HG03159 (cell line): ENCODE results near the gene RIT1.

Experiments used
- ATAC-seq: cut with Tn5 transposase; IDR thresholded peaks from one replicate; pipeline ENCODE4 v1.9.1; 2021; ENCODE audit warnings: mild to moderate bottlenecking, moderate library complexity; ENCODE audit not compliant: unreplicated experiment

Gene RIT1, protein sequence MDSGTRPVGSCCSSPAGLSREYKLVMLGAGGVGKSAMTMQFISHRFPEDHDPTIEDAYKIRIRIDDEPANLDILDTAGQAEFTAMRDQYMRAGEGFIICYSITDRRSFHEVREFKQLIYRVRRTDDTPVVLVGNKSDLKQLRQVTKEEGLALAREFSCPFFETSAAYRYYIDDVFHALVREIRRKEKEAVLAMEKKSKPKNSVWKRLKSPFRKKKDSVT

DNA sequence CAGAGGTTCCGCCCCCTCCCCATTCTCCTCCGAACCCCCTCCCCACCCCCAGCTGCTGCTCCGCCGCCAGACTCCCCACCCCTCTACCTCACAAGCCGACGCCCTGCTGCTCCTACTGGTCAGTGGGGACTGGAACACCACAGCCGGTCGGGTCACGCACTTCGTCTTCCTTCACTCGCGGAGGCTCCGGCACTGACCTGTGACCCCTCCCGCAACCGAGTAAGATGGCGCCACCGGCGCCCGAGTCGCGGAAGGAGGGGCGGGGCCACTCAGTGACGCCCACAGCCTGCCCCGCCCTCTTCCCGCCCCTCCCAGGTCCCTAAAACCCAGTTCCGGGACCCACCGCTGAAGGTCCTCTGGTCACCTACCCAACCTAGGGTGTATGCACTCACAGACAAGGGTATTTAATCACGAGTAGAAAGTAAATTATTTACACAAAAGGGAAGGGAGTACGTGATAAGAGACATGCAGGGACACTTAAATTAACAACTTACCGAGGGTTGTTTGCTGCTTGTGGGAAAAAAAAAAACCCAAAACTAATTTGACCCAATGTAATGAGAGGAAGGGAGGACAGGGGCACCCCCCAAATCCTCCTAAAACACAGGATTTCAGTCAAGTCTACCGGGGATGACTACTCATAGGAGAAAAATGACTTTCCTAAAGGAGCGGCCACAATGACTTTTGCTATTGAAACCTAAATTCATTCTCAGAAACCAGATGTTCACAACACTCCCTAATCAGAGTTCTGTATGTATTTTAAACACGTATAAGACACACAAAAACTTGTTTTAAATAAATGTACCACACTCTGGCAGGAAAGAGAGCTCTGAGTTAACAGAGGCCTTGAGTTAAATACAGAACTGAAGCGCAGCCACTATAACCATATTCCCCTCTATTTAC, at the start of gene RIT1:
Gene RIT1 (minus strand): TSS at position 194 of the 900 bp plus-strand sequence. CDS start 588 bp downstream, outside the sequence.
- peak; percentile 82 for ATAC-seq

DNA sequence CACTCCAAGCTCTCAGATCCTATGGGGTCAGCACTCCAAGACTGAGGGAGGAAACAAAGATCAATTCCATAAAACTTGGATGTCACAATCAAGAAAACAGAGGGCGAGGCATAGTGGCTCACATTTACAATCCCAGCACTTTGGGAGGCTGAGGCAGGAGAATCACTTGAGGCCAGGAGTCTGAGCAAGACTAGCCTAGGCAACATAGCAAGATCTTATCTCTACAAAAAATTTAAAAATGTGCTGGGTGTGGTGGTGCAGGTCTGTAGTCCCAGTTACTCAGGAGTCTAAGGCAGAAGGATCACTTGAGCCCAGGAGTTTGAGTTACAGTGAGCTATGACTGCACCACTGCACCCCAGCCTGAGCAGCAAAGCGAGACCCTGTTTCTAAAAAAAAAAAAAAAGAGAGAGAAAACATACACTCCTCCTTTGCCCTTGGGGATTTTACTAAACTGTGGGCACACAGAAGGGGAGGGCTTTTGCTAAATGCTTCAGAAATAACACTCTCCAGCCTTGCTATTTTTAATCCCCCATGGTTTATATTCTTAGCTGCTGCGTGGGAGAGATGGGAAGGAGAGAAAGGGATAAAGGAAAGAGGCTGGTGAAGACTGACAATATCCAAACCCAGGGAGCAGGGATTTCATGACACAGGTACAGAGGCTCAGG, 49.1 kb upstream of the RIT1 start:
- ATAC-seq, result no peak

DNA sequence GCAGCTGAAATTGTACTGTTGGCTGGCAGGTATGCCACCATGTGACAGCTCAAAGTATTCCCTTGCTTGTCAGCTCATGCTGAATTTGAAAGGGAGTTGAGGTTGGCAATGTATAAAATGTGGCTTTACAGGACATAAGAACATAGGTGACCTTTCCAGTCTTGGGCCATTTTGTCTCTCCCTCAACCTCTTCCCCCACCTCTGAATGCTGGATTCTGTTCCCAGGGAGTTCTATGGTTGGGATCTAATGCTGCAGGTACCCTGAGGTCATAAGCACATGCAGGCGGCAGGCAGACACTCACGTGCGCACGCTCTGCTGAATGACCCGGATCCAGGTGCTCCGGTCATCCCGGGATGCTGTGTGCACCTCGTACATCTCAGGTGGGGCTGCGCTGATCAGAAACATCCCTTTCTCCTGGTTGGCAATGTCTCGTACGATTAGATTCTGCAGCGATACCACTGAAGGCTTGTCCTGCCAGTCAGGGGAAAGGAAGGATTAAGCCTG, 46.3 kb upstream of the RIT1 start:
- ATAC-seq, result no peak

DNA sequence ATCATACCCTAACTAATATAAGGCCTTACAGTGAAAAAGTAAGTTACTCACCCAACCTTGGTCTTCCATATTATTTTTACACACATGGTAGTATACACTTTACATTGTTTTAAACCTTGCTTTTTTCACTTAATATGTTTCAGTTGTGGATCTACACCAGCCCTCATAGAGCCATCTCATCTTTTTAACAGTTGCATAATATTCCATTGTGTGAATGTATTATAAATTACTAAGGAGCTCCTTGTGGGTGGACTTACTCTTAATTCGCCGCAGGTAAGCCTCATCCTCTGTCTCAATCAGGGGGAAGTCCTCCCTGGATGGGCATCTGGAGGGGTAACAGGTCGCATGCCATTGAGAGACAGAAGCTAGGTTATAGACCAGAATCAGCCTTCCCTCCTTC, 43.5 kb upstream of the RIT1 start:
- ATAC-seq, result no peak

DNA sequence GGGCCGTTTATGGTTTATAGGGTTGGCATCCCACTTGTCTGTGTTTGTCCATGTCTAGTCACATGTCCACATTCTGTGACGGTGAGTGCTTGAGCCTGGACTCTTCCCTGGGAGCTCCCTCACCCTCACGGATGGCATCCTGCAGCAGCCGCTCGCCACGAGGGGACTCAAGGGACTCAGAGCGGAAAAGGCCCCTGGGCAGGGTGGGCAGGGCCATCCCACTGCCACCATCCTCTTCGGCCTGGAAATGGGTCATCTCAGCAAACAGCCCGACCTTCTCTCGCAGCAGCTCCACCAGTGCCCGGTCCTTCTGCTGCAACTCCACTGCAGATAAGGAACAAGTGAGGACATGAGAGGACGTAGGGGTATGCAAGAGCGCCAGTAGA, 41.3 kb upstream of the RIT1 start:
- ATAC-seq, result no peak

DNA sequence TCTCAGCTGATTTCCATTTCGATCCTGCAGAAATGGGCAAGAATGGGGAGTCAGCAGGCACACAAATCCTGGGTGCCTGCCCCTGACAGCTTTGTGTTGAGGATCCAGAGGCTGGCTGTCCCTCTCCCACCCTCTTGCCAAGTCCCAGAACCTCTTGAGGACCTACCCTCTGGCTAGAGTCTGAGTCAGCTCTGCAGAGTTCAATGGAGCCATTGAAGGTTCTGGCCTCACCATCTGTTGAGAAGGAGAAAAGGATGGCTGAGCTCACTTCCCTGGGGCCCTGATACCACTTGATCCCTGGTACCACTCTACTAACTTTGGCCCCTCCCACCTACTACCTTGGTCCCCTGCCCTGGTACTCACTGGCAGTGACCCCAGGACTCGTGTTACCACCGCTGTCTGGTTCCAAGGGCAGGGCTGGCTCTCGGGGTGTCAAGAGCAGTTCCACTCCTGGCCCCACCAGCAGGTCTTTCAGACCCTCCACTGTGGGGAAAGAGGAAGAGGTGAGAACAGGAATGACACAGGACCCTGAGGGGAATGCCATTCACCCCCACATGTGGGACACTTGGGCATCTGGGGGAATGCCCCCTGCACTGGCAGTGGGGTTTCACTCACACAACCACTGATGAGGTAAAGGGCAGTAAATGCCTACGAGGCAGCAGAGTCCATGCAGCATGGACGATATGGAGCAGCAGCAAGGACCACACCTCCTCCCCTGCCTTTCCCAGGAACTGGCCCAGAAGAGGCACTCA, 40.8 kb upstream of the RIT1 start:
- ATAC-seq, result no peak

DNA sequence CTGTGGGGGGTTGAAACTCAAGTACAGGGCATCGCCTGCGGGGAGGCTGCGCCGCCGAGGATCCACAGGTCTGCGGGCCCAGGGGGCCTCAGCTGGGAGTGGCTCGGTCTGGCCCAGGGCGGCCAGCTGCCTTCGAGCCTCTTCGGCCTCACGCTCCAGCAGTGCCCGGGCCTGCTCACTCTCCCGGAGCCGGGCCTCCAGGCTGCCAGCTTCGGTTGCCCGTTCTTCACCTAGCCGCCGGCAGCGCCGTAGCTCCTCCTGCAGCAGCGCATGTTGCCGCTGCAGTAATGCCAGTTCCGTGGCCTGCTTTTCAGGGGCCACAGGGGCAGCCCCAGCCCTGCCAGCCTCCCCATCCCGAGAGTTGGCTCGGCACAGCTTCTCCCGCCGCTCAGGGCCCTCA, 39.7 kb upstream of the RIT1 start:
- ATAC-seq, result no peak

DNA sequence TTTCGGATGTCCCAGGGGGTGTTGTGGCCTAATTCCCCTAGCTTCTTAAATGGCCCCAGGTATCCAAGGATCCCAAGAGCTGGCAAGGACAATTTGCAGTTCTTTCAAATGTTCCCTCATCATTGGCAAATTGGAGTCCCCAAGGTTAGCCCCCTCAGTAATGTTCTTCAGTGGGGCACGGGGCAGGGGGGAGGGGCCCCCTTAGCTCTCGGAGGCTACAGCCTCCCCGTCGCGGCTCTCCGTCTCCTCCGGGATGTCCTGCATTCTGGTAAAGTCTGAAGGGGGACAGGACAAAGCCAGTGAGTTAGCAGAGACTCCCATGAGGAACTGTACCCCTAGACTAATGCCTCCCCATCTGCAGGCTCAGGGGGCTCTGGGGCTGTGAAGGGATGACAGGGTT, 36.6 kb upstream of the RIT1 start:
- ATAC-seq, result no peak

DNA sequence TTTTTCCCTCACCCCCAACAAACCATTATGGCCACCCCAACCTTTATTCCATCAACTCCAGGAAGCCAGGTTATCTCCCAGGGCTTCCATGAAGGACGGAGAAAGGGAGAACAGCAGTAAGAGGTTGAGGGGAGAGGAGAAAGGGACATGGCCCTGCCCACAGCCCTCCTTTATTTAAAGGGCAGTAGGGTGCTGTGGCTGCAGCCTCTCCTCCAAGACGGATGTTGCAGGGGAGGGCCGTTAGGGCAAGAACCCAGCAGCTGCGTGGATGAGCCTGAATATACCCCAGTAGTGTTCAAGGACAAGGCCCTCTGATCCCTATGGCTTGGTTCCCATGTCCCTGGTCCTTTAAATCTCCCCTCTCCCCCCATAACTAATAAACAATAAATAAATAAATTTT, 36.1 kb upstream of the RIT1 start:
- no peak for ATAC-seq

DNA sequence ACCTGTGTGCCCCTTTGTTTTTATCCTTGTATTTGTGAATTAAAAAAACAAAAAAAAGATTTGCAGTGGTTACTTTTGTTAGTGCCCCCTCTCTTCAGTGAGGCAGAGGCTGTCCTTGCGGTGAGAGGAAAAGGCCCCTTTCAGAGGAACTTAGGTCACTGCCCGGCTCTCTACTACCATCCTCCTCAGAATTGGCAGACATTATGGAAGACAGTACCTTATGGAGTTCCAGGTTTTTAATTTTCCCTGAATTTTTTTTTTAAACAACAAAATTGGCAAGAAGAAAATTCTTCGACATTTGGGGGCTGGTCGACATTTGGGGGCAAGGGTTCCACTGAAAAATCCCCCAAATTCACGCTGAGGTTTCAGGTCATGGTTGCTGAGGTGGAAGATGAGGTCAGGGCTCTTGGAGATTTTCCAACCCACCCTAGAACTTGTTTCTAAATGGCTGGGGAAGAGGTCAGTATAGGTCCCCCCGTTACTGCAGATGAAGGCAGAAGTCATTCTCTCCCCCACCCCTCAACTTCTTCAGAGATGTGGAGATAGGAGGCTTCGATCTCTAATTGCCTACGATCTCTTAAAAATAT, 35.6 kb upstream of the RIT1 start:
- no peak for ATAC-seq

DNA sequence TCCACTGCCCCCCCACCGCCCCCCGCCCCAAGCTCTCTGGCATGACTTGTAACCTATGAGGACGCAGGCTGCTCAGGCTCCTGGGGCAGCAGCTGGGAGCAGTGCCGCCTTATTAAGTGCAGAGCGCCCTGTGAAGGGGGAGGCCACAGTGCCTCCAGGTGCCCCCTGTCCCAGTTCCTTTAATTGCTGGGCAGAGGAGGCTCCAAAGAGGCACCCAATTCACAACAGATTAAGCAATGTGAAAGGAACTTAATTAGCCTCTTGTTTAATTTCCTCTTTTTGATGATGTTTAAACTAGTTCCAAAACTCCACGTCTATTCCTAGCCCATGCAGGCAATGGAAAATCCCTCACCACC, 33.3 kb upstream of the RIT1 start:
- ATAC-seq, result no peak

DNA sequence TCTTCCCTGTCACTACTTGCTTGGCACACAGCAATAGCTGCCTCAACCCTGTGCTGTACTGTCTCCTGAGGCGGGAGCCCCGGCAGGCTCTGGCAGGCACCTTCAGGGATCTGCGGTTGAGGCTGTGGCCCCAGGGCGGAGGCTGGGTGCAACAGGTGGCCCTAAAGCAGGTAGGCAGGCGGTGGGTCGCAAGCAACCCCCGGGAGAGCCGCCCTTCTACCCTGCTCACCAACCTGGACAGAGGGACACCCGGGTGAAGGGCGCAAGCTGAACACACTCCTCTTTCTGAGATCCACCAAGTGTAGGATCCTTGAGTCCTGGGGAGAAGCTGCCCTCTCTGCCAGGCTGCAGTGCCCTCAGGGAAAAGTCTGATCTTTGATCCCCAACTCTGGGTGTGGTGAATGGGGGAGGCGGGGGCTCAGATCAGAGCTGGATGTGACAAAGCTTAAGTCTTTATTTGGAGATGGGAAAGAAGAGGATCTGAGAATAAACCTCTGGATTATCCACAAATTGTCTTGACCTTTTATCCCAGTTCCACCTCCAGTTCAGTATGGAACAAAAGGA, 31.5 kb upstream of the RIT1 start:
- ATAC-seq, result no peak

DNA sequence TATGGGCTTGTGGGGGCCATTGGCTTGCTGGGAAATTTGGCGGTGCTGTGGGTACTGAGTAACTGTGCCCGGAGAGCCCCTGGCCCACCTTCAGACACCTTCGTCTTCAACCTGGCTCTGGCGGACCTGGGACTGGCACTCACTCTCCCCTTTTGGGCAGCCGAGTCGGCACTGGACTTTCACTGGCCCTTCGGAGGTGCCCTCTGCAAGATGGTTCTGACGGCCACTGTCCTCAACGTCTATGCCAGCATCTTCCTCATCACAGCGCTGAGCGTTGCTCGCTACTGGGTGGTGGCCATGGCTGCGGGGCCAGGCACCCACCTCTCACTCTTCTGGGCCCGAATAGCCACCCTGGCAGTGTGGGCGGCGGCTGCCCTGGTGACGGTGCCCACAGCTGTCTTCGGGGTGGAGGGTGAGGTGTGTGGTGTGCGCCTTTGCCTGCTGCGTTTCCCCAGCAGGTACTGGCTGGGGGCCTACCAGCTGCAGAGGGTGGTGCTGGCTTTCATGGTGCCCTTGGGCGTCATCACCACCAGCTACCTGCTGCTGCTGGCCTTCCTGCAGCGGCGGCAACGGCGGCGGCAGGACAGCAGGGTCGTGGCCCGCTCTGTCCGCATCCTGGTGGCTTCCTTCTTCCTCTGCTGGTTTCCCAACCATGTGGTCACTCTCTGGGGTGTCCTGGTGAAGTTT, 30.8 kb upstream of the RIT1 start:
- ATAC-seq, result no peak

DNA sequence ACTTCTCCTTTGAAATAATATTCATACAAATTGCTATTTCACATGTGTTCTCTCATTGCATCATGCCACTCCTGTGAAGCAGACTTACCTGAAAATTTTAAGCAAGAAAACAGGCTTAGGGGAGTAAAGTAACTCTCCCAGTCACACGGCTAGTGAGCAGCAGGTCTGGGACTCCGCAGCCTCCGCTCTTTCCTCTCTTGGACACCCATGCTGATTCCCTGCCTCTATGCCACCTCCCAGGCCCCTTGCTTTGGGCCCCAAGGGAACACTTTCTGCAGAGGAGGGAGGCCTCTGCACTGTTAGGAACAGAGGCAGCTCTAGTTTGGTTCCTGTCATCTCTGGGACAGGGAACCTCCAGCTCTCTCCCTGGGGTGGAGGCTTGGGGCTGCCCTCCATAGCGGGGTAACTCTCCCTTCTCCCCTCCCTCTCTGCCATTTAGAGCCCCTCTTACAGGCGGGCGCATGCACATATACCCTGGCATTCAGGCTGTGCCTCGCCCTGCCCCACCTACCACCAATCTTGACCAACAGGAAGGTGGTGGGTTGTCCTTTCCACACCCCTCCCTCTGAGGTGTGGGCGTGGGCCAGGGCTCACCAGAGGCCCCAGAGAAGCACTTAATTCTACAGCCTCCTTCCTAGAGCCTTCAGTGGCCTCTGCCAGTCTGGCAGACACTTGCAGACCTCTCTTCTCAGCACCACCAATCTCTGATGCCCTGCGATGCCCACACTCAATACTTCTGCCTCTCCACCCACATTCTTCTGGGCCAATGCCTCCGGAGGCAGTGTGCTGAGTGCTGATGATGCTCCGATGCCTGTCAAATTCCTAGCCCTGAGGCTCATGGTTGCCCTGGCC, 30.1 kb upstream of the RIT1 start, which contains the start of gene RXFP4:
Gene RXFP4 (plus strand): TSS at position 646 of the 852 bp plus-strand sequence. CDS start 72 bp downstream, at position 718.
- no peak for ATAC-seq

DNA sequence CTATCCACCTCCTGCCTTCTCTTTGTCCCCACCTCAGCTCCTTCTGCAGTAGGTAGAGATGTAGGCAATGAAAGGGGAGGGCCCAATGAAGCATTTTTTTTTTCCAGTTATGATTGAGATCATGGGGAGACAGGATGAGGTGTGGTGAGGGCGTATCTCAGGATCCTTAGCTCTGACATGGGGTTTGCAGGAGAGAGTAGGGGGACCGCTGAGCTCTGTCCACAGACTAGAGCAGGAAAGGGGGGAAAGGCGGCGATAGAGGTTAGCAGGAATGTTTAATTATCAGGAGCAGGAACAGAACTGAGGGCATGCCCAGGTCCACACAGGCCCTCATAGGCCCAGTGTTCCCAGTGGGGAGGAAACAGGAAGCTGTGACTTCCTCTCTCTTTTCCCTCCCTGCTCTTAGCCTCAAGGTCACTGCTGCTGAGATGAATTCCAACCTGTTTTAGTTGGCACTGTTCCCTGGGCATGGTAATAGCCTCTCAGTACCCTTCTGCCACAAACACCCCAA, 29.4 kb upstream of the RIT1 start:
- no peak for ATAC-seq

DNA sequence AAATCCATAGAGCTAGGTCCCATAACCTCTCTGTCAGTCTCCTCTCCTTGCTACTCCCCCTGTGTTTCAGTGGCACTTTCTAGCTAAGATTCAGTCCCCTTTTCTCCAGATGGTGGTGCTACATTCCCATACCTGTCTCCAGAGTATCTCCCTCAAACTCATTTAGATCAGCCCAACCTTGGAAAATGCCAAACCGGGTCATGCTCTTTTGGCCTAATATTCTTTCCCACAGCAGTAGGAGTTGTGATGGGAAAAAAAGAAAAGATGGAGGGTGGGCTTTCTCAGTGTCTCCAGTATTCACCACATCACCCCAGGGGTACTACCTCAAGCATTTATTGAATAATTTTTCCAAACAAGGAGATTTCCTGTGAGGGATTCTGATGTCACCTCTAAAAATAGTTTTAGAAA, 27.1 kb upstream of the RIT1 start:
- ATAC-seq, result no peak

DNA sequence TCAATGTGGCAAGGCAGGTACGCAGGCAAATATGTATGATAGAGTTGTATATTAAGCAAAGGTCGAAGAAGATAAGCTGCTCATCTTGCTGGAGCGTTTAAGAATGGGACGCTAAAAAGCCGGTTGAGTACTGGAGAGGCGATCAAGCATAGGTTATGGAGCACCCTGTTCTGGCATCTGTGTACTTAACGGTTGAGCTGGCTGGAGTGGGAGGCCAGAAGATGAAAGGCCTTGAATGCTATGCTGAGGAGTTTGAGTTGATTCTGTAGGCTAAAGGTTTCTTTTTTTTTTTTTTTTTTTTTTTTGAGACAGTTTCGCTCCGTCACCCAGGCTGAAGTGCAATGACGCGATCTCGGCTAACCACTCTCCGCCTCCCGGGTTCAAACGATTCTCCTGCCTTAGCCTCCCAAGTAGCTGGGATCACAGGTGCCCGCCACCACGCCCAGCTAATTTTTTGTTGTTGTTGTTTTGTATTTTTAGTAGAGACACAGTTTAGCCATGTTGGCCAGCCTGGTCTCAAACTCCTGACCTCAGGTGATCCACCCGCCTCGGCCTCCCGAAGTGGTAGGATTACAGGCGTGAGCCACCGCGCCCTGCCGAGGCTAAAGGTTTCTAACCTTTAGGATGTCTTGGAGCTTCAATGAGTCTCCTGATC, 23.9 kb upstream of the RIT1 start:
- ATAC-seq, result no peak
